GM12892 (cell line): ENCODE results near the gene ATG4A.

Experiments used
- POLR2A ChIP-seq: IDR thresholded peaks from 2 replicates; pipeline ENCODE4 v1.6.1; 2011; ENCODE audit warnings: low read depth, low read length, control low read depth
- POLR2AphosphoS5 ChIP-seq: IDR thresholded peaks from 2 replicates; pipeline ENCODE4 v1.6.1; 2011; ENCODE audit warnings: low read depth, low read length, control low read depth
- TAF1 ChIP-seq: IDR thresholded peaks from 2 replicates; pipeline ENCODE4 v1.6.1; 2011; ENCODE audit warnings: low read depth, mild to moderate bottlenecking, control low read depth, low read length, borderline replicate concordance

- no peak for TF ChIP-seq POLR2A
- TF ChIP-seq TAF1, result no peak
- TF ChIP-seq POLR2AphosphoS5, result no peak
Measured at GRCh38 chrX:108068121-108068520, 23.5 kb upstream of the ATG4A start.
